Measurements from ENCODE around the gene TGM2. TPM values are rescaled to one million over a fixed set of nuclear protein-coding genes. Genes with fewer than 3 reads are reported as not detected.

TGM2 gene
- total and polyA plus RNA-seq, 2 donors (not counting 3 experiments of a cell fraction or from before 2014, with no cell fraction given), result 861 to 868 TPM

- Histone ChIP-seq H4K20me1 (replicated peaks; ENCODE audit: control insufficient read depth, extremely low read depth, insufficient read depth, low read length) (no peaks in the 10 kb centered on the region), H3K9ac (replicated peaks; ENCODE audit: extremely low read depth, insufficient read depth, low read length) (no peak overlapping the region), H3K79me2 (ENCODE audit: control insufficient read depth, insufficient read depth, low read length) (peaks cover 41% of the 10 kb centered on the region), H3K4me3 (replicated peaks in 1 of 3; ENCODE audit: insufficient read depth in 1 of 3, low read depth in 1 of 3, low read length in 3 of 3) (no peak overlapping the region), H2AFZ (ENCODE audit: low read depth, low read length) (no peak overlapping the region), H3K36me3 (ENCODE audit: control insufficient read depth in 2 of 2, extremely low read depth in 1 of 2, insufficient read depth in 2 of 2, low read length in 2 of 2) (peaks cover 45 to 60% of the 10 kb centered on the region in 2 experiments), H3K9me3 (replicated peaks; ENCODE audit: control insufficient read depth, insufficient read depth, low read length) (no peaks in the 10 kb centered on the region), H3K9me1 (replicated peaks; ENCODE audit: control insufficient read depth, extremely low read depth, insufficient read depth, low read length) (no peaks in the 10 kb centered on the region), H3K27ac (ENCODE audit: insufficient read depth, low read depth, low read length) (peak overlapping the region; percentile 100), H3K27me3 (ENCODE audit: control insufficient read depth in 2 of 2, insufficient read depth in 2 of 2, low read length in 2 of 2) (no peaks in the 10 kb centered on the region), H3K4me2 (ENCODE audit: insufficient read depth, low read length) (no peak overlapping the region), H3K4me1 (ENCODE audit: control insufficient read depth, extremely low read depth, insufficient read depth, low read length) (peaks cover 82% of the 10 kb centered on the region)
- TF ChIP-seq JUN (IDR thresholded peaks at IDR 0.05; ENCODE audit: borderline replicate concordance, insufficient read depth, insufficient read length, low read depth) (no peak), POLR2A (IDR thresholded peaks at IDR 0.05; ENCODE audit: low read depth, low read length) (peak; percentile 53), MAX (IDR thresholded peaks at IDR 0.05; ENCODE audit: insufficient read depth, insufficient read length) (no peak), FOS (IDR thresholded peaks at IDR 0.05; ENCODE audit: borderline replicate concordance, insufficient read depth, low read length) (no peak)
- intact Hi-C loops (cut with micrococcal nuclease), result loop anchor here (5.0 kb wide), 1 partner anchor 93 kb away; no protein-coding TSS in a partner anchor
- ChIA-PET POLR2A (no interaction called here), CTCF (interaction anchor here (0.9 to 3.4 kb wide), 2 partner anchors 70 to 77 kb away, joined by 3 to 22 read pairs; no protein-coding TSS in a partner anchor)
- BruUV-seq (replicated peaks), result no TSS peak
- dilution Hi-C loops (cut with MboI; ENCODE audit: extremely low pct_ligation_motif_present, low sequenced_read_pairs), result no loop called here
- DNase-seq (ENCODE audit: low read depth, low spot score), result no peak
- FAIRE-seq, result no peak
These were observed 14.5 kb downstream of the TGM2 start for GRCh38 chr20:38150335-38151170.

DNA sequence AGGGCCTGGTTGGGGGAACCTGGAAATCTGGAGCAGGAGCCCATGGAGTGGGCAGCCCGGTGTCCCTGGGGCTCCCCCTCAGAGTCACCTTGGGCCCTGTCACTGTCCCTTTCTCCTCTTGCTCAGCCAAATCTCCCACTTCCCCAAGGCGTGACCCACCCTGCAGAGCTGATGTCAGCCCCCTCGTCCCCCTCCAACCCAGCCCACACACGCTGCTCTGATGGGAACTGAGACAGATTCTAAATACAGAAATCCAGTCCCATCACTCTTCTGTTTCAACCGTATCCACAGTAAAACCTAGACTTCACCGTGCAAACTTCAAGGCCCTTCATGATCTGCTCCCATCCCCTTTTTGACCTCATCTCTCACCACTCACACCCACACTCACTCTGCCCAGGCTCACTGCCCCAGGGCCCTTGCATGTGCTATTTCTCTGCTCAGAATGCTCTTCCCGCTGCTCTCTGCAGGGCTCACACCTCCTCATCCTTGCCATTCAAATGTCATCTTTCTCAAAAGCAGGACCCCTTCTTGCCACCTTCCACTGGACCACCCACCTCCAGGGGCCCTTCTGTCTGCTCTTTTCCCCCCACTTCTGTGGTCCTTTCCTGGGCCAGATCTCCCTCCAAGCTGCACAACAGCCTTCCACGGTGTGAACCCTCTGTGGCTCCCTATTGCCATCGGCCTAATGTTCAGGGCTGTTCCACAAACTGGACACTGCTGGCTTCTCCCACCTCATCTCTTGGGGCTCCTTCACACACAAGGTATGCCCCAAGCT lies 16.6 kb downstream of the TGM2 start:
- no peaks in the 10 kb centered on the region for H3K9me3 ChIP-seq (replicated peaks; ENCODE audit: control insufficient read depth, insufficient read depth, low read length)
- no peak for DNase-seq (ENCODE audit: low read depth, low spot score)
- peak overlapping the region; percentile 30 for H3K27ac ChIP-seq (ENCODE audit: insufficient read depth, low read depth, low read length)
- H3K4me2 ChIP-seq (ENCODE audit: insufficient read depth, low read length), result no peak overlapping the region
- H3K4me3 ChIP-seq (replicated peaks in 1 of 3; ENCODE audit: insufficient read depth in 1 of 3, low read depth in 1 of 3, low read length in 3 of 3), result no peak overlapping the region
- no peak for FAIRE-seq
- H3K4me1 ChIP-seq (ENCODE audit: control insufficient read depth, extremely low read depth, insufficient read depth, low read length), result peaks cover 83% of the 10 kb centered on the region
- ChIA-PET POLR2A (no interaction called here), CTCF (interaction anchor here (1.1 to 5.2 kb wide), 3 partner anchors 73 to 91 kb away, joined by 7 to 42 read pairs (median 10); no protein-coding TSS in a partner anchor)
- no peak for TF ChIP-seq GATA2 (IDR thresholded peaks at IDR 0.05; ENCODE audit: insufficient read depth, insufficient read length, low read depth, low read length)
- TF ChIP-seq MAX (IDR thresholded peaks at IDR 0.05; ENCODE audit: insufficient read depth, insufficient read length), result no peak
- peak; percentile 59 for TF ChIP-seq POLR2AphosphoS5 (IDR thresholded peaks at IDR 0.05; ENCODE audit: insufficient read depth, low read depth, low read length)
- TF ChIP-seq POLR2A (IDR thresholded peaks at IDR 0.05; ENCODE audit: low read depth, low read length), result peak; percentile 60
- H4K20me1 ChIP-seq (replicated peaks; ENCODE audit: control insufficient read depth, extremely low read depth, insufficient read depth, low read length), result no peaks in the 10 kb centered on the region
- H3K9me1 ChIP-seq (replicated peaks; ENCODE audit: control insufficient read depth, extremely low read depth, insufficient read depth, low read length), result no peaks in the 10 kb centered on the region
- no peak overlapping the region for H3K9ac ChIP-seq (replicated peaks; ENCODE audit: extremely low read depth, insufficient read depth, low read length)
- intact Hi-C loops (cut with micrococcal nuclease), result no loop called here
- no peak overlapping the region for H2AFZ ChIP-seq (ENCODE audit: low read depth, low read length)
- no TSS peak for BruUV-seq (replicated peaks)
- peaks cover 39% of the 10 kb centered on the region for H3K79me2 ChIP-seq (ENCODE audit: control insufficient read depth, insufficient read depth, low read length)
- H3K36me3 ChIP-seq (ENCODE audit: control insufficient read depth in 2 of 2, extremely low read depth in 1 of 2, insufficient read depth in 2 of 2, low read length in 2 of 2), result peaks cover 44 to 64% of the 10 kb centered on the region in 2 experiments
- dilution Hi-C loops (cut with MboI; ENCODE audit: extremely low pct_ligation_motif_present, low sequenced_read_pairs), result no loop called here
- H3K27me3 ChIP-seq (ENCODE audit: control insufficient read depth in 2 of 2, insufficient read depth in 2 of 2, low read length in 2 of 2), result no peaks in the 10 kb centered on the region
